Measurements from ENCODE around the gene ZNF236. TPM values are rescaled to one million over a fixed set of nuclear protein-coding genes. Genes with fewer than 3 reads are reported as not detected.

The ZNF236 gene
- total and polyA plus RNA-seq, 2 of the 8 experiments (the other 6 are each of a cell fraction or from before 2014, with no cell fraction given), result 6.7 to 14.5 TPM

- no peak for TF ChIP-seq CHD7 (IDR thresholded peaks at IDR 0.05; ENCODE audit: insufficient replicate concordance, low read length)
- TF ChIP-seq CHD1 (IDR thresholded peaks at IDR 0.05; ENCODE audit: low read depth, low read length), result no peak
- no peak for TF ChIP-seq MAX (IDR thresholded peaks at IDR 0.05)
- TF ChIP-seq GABPA (IDR thresholded peaks at IDR 0.05; ENCODE audit: borderline replicate concordance, insufficient read depth, low read length), result no peak
- TF ChIP-seq SP4 (IDR thresholded peaks at IDR 0.05; ENCODE audit: low read length), result no peak
- TF ChIP-seq EGR1 (IDR thresholded peaks at IDR 0.05; ENCODE audit: borderline replicate concordance, low read depth, low read length), result no peak
- TF ChIP-seq, protein P1, sequence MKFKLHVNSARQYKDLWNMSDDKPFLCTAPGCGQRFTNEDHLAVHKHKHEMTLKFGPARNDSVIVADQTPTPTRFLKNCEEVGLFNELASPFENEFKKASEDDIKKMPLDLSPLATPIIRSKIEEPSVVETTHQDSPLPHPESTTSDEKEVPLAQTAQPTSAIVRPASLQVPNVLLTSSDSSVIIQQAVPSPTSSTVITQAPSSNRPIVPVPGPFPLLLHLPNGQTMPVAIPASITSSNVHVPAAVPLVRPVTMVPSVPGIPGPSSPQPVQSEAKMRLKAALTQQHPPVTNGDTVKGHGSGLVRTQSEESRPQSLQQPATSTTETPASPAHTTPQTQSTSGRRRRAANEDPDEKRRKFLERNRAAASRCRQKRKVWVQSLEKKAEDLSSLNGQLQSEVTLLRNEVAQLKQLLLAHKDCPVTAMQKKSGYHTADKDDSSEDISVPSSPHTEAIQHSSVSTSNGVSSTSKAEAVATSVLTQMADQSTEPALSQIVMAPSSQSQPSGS (IDR thresholded peaks at IDR 0.05; ENCODE audit: low read length), result no peak
- no peak for TF ChIP-seq TBP (IDR thresholded peaks at IDR 0.05; ENCODE audit: low read depth, low read length)
These were observed 91.2 kb downstream of the ZNF236 start (continued) for GRCh38 chr18:76913583-76913982.

All from H1 (cell line).